H1 (cell line): ENCODE data around the gene MDFI. TPM values are rescaled to one million over a fixed set of nuclear protein-coding genes. Genes with fewer than 3 reads are reported as not detected.

Source experiments
- CTCF ChIA-PET: fragments of 300-600 bp; sonication (Branson Sonifier 250); formaldehyde crosslinking; loops from one replicate; lab custom pipeline; 2021; ENCODE audit not compliant: partially characterized antibody; lab: Charles Lee
- POLR2A ChIA-PET: fragments of 300-600 bp; sonication (Branson Sonifier 250); formaldehyde crosslinking; loops from one replicate; lab custom pipeline; 2021; ENCODE audit warnings: inconsistent platforms; ENCODE audit not compliant: partially characterized antibody; lab: Charles Lee
- DNase-seq, 2 experiments: peaks; one replicate each; pipeline versions ENCODE4 v3.0.0 to v3.0.0-alpha.2; 2010 to 2022; ENCODE audit warnings: low spot score in 2 of 2, low read depth in 1 of 2, mixed read lengths in 1 of 2
- FAIRE-seq: peaks from 2 replicates; lab custom pipeline; 2011; peaks lifted over from hg19 to GRCh38; lab: Jason Lieb, UNC
- H2AFZ ChIP-seq: 2 replicates; pipeline ENCODE4 v1.8.1; 2012; ENCODE audit warnings: low read length, inconsistent platforms
- H2AK5ac ChIP-seq: 2 replicates; pipeline ENCODE4 v1.6.1; 2013; ENCODE audit warnings: low read depth, low read length
- H2BK120ac ChIP-seq: replicated peaks from 2 replicates; pipeline ENCODE3; 2013; ENCODE audit warnings: low read depth, low read length, inconsistent platforms
- H2BK12ac ChIP-seq: 2 replicates; pipeline ENCODE4 v1.6.1; 2013; ENCODE audit warnings: low read depth, low read length
- H2BK15ac ChIP-seq: 2 replicates; pipeline ENCODE4 v1.6.1; 2013; ENCODE audit warnings: low read length
- H2BK20ac ChIP-seq: 2 replicates; pipeline ENCODE4 v1.6.1; 2013; ENCODE audit warnings: low read length
- H2BK5ac ChIP-seq: 2 replicates; pipeline ENCODE4 v1.6.1; 2013; ENCODE audit warnings: low read depth, low read length
- H3K14ac ChIP-seq: 2 replicates; pipeline ENCODE4 v1.6.1; 2013; ENCODE audit warnings: inconsistent platforms; ENCODE audit not compliant: insufficient read length
- H3K18ac ChIP-seq: 2 replicates; pipeline ENCODE4 v1.6.1; 2013; ENCODE audit warnings: low read length; ENCODE audit errors: extremely low read depth
- H3K23ac ChIP-seq: 2 replicates; pipeline ENCODE4 v1.6.1; 2013; ENCODE audit warnings: inconsistent platforms; ENCODE audit not compliant: insufficient read length
- H3K23me2 ChIP-seq: 2 replicates; pipeline ENCODE4 v1.6.1; 2013; ENCODE audit warnings: low read depth, low read length
- H3K27ac ChIP-seq: 2 replicates; pipeline ENCODE4 v1.6.1; 2011; ENCODE audit warnings: low read depth, low read length, inconsistent platforms
- H3K27me3 ChIP-seq, 4 experiments: replicated peaks in 1 of 4; 1 replicate in 1 of 4; 2 replicates in 3 of 4; pipeline versions ENCODE4 v1.6.1 to v1.8.1; 2011 to 2013; ENCODE audit warnings: low read length in 3 of 4, mild to moderate bottlenecking in 3 of 4, inconsistent platforms in 2 of 4, mixed read lengths in 2 of 4, moderate library complexity in 1 of 4; ENCODE audit not compliant: control insufficient read depth in 3 of 4, insufficient read depth in 3 of 4; ENCODE audit errors: extremely low read depth in 1 of 4
- H3K36me3 ChIP-seq, 4 experiments: 2 replicates each; pipeline versions ENCODE4 v1.6.1 to v1.8.1; 2011 to 2013; ENCODE audit warnings: mild to moderate bottlenecking in 4 of 4, low read length in 3 of 4, moderate library complexity in 2 of 4, control low read depth in 1 of 4, inconsistent platforms in 1 of 4; ENCODE audit not compliant: insufficient read depth in 4 of 4, control insufficient read depth in 2 of 4
- H3K4ac ChIP-seq: replicated peaks from 2 replicates; pipeline ENCODE3; 2013; ENCODE audit warnings: low read length, low read depth, mixed read lengths, inconsistent platforms; ENCODE audit not compliant: insufficient read length
- H3K4me1 ChIP-seq, 4 experiments: replicated peaks in 1 of 4; 1 replicate in 1 of 4; 2 replicates in 3 of 4; pipeline versions ENCODE4 v1.6.1 to v1.8.1; 2011 to 2013; ENCODE audit warnings: low read length in 3 of 4, inconsistent platforms in 2 of 4, mixed read lengths in 1 of 4; ENCODE audit not compliant: insufficient read depth in 4 of 4, control insufficient read depth in 3 of 4
- H3K4me2 ChIP-seq, 2 experiments: 2 replicates each; pipeline versions ENCODE4 v1.6.1 to v1.8.1; 2011 to 2013; ENCODE audit warnings: low read depth in 2 of 2, low read length in 2 of 2, control low read depth in 1 of 2, inconsistent platforms in 1 of 2, mild to moderate bottlenecking in 1 of 2; ENCODE audit not compliant: insufficient read depth in 1 of 2
- H3K4me3 ChIP-seq, 4 experiments: fragments of 200-600, 300-600 bp in 1 of 4; sonication (generic), shearing (Covaris generic), sonication (Bioruptor Twin) in 1 of 4; 2 replicates each; pipeline versions ENCODE4 v1.5.1 to v1.8.1; 2011 to 2016; ENCODE audit warnings: low read length in 4 of 4, low read depth in 3 of 4, control low read depth in 2 of 4, inconsistent platforms in 2 of 4, mild to moderate bottlenecking in 2 of 4, mixed read lengths in 1 of 4, moderate library complexity in 1 of 4; ENCODE audit not compliant: insufficient read depth in 2 of 4; ENCODE audit errors: extremely low read depth in 1 of 4
- H3K56ac ChIP-seq: replicated peaks from 2 replicates; pipeline ENCODE3; 2013; ENCODE audit warnings: low read depth, mild to moderate bottlenecking, mixed read lengths, low read length, inconsistent platforms; ENCODE audit not compliant: insufficient read length
- H3K79me1 ChIP-seq: 2 replicates; pipeline ENCODE4 v1.6.1; 2013; ENCODE audit warnings: low read depth, low read length, control low read depth
- H3K79me2 ChIP-seq, 2 experiments: 2 replicates each; pipeline versions ENCODE4 v1.6.1 to v1.8.1; 2012 to 2013; ENCODE audit warnings: low read length in 2 of 2, mild to moderate bottlenecking in 2 of 2, inconsistent platforms in 1 of 2; ENCODE audit not compliant: insufficient read depth in 2 of 2, control insufficient read depth in 1 of 2
- H3K9ac ChIP-seq, 4 experiments: replicated peaks in 1 of 4; 1 replicate in 1 of 4; 2 replicates in 3 of 4; pipeline versions ENCODE4 v1.6.1 to v1.8.1; 2011 to 2013; ENCODE audit warnings: low read depth in 3 of 4, low read length in 3 of 4, control low read depth in 2 of 4, mild to moderate bottlenecking in 2 of 4, moderate library complexity in 2 of 4, inconsistent platforms in 1 of 4; ENCODE audit errors: extremely low read depth in 1 of 4
- H3K9me3 ChIP-seq, 2 experiments: 2 replicates each; pipeline versions ENCODE4 v1.6.1 to v1.8.1; 2012 to 2013; ENCODE audit warnings: mild to moderate bottlenecking in 2 of 2, moderate library complexity in 2 of 2, control low read depth in 1 of 2, inconsistent platforms in 1 of 2, low read depth in 1 of 2, low read length in 1 of 2, mixed read lengths in 1 of 2; ENCODE audit not compliant: insufficient read depth in 2 of 2
- H4K20me1 ChIP-seq, 2 experiments: replicated peaks in 1 of 2; 2 replicates each; pipeline versions ENCODE3 to v1.8.1; 2011 to 2013; ENCODE audit warnings: inconsistent platforms in 2 of 2, low read length in 2 of 2, mild to moderate bottlenecking in 1 of 2; ENCODE audit not compliant: insufficient read depth in 2 of 2, control insufficient read depth in 1 of 2
- H4K5ac ChIP-seq: 2 replicates; pipeline ENCODE4 v1.6.1; 2013; ENCODE audit warnings: low read length, low read depth, mixed read lengths, inconsistent platforms; ENCODE audit not compliant: insufficient read length
- H4K8ac ChIP-seq: 2 replicates; pipeline ENCODE4 v1.8.0; 2013; ENCODE audit warnings: mild to moderate bottlenecking, moderate library complexity, low read length, inconsistent platforms; ENCODE audit not compliant: insufficient read depth; ENCODE audit errors: extremely low read depth
- H4K91ac ChIP-seq: replicated peaks from 2 replicates; pipeline ENCODE3; 2013; ENCODE audit warnings: low read length, mixed read lengths, inconsistent platforms; ENCODE audit not compliant: insufficient read length
- HDAC6 ChIP-seq: IDR thresholded peaks from one replicate; pipeline ENCODE4 v1.7.1; 2012; ENCODE audit warnings: low read depth, mild to moderate bottlenecking, inconsistent platforms, low read length, moderate library complexity
- PHF8 ChIP-seq: fragments of 200-600 bp; sonication (generic); conservative IDR thresholded peaks from 2 replicates; pipeline ENCODE4 v1.7.1; 2012; ENCODE audit warnings: low read depth, mild to moderate bottlenecking, inconsistent platforms, low read length, moderate library complexity
- SIN3A ChIP-seq, 2 experiments: IDR thresholded peaks in 1 of 2; conservative IDR thresholded peaks in 1 of 2; 2 replicates each; pipeline ENCODE4 v1.6.1; 2011 to 2012; ENCODE audit warnings: low read length in 2 of 2, improper control_type of control experiment in 1 of 2, low read depth in 1 of 2, mild to moderate bottlenecking in 1 of 2
- WGBS, 2 experiments: shearing (Covaris generic) in 1 of 2; methylation state at CpG; one replicate each; pipeline versions ENCODE4 v1.1.6 to v1.1.7; 2013 to 2015; ENCODE audit warnings: low lambda C conversion rate in 2 of 2, mixed read lengths in 2 of 2, inconsistent platforms in 1 of 2, low coverage in 1 of 2, missing lambda C conversion rate in 1 of 2; ENCODE audit not compliant: insufficient replicate concordance in 2 of 2, insufficient coverage in 1 of 2, insufficient read length in 1 of 2; ENCODE audit errors: extremely low coverage in 1 of 2, missing lambda C conversion rate in 1 of 2; 5-methylcytosine and 5-hydroxymethylcytosine counted together
- polyA plus RNA-seq, 7 experiments: library from polyadenylated mRNA; depleted of rRNA in 3 of 7; stranded (reverse) in 5 of 7; unstranded in 2 of 7; fragments of >200 nt in 5 of 7; fragments of 200-250 nt in 2 of 7; gene quantifications; 1 replicate in 5 of 7; 2 replicates in 1 of 7; 4 replicates in 1 of 7; pipeline versions ENCODE4 v1.2.1 to v1.2.3, GENCODE V29; 2011 to 2013; ENCODE audit warnings: missing spikeins in 2 of 7, mixed read lengths in 2 of 7
- total RNA-seq: library from RNA; stranded (reverse); fragmentation: NEBNext Ultra II Directional; extraction: Animal tissue kit (Norgen Biotek cat#: 25700); gene quantifications from 2 replicates; pipeline ENCODE4 v1.2.1, GENCODE V29; 2021
- TF ChIP-seq, protein P1 (sequence below): IDR thresholded peaks from 2 replicates; pipeline ENCODE4 v1.6.1; 2012; ENCODE audit warnings: inconsistent platforms

Gene MDFI
- total and polyA plus RNA-seq, 2 of the 8 experiments (the other 6 are each of a cell fraction or from before 2014, with no cell fraction given): 41.0 to 65.6 TPM

DNA sequence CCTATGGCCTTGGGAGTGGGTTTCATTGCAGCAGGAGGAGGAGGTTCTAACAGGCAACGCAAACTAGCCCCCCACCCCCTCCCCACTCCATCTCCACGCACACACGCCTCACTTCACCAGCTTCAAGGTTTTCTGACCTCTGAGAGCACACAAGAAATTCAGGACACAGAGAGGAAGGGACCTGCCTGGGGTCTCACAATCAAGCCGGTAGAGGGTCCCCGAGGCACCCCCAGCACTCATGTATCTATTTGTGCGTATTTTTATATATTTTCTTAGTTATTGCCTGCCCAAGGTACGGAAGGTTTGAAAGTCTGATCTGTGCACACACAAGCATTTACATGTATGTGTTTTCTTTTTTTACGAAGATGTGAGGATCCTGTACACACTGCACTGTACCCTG is 16.9 kb downstream of the MDFI start:
- Histone ChIP-seq H2BK15ac (peak overlapping the region; percentile 72; the same call in 1 of the 2 replicates), H2BK5ac (peak overlapping the region; percentile 80; the same call in 1 of the 2 replicates), H3K56ac (no peak overlapping the region), H3K9ac (no peak overlapping the region), H4K8ac (no peak overlapping the region; the same call in 1 of the 2 replicates), H3K27ac (no peak overlapping the region), H3K27me3 (no peaks in the 10 kb centered on the region; a peak in 1 of 7 replicates), H2AK5ac (no peak overlapping the region), H3K23me2 (0 out of 2 replicates have a peak, but pooled peaks cover 2% of the 10 kb centered on the region), H3K4me2 (no peak overlapping the region), H3K4me1 (peaks cover 0 to 11% (median 4%) of the 10 kb centered on the region in 4 experiments; a peak in 4 of 7 replicates), H2AFZ (no peak overlapping the region), H3K14ac (no peak overlapping the region), H2BK120ac (no peak overlapping the region), H4K5ac (no peak overlapping the region), H3K36me3 (no peaks in the 10 kb centered on the region; a peak in 3 of 8 replicates), H3K4me3 (no peak overlapping the region), H3K9me3 (no peaks in the 10 kb centered on the region), H2BK20ac (no peak overlapping the region), H3K4ac (no peak overlapping the region), H3K79me2 (no peaks in the 10 kb centered on the region), H4K20me1 (no peaks in the 10 kb centered on the region), H3K23ac (no peak overlapping the region), H4K91ac (no peak overlapping the region), H3K79me1 (no peaks in the 10 kb centered on the region), H2BK12ac (no peak overlapping the region), H3K18ac (0 out of 2 replicates have a peak overlapping the region, but pooled peaks have one; percentile 38)
- no peak for TF ChIP-seq HDAC6
- no peak for TF ChIP-seq SIN3A (conservative IDR thresholded peaks at IDR 0.05 in 1 of 2, IDR thresholded peaks at IDR 0.05 in 1 of 2; ENCODE audit: low read depth in 1 of 2, low read length in 2 of 2)
- TF ChIP-seq, protein P1, sequence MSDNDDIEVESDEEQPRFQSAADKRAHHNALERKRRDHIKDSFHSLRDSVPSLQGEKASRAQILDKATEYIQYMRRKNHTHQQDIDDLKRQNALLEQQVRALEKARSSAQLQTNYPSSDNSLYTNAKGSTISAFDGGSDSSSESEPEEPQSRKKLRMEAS: no peak
- no peak for TF ChIP-seq PHF8
- ChIA-PET POLR2A (interaction anchor here (0.9 kb wide), 1 partner anchor 53 kb away, joined by 3 read pairs; no protein-coding TSS in a partner anchor), CTCF (interaction anchor here (0.6 to 4.6 kb wide), 9 partner anchors 18 to 287 kb away, joined by 3 to 37 read pairs (median 4); no protein-coding TSS in a partner anchor)
- no peak for FAIRE-seq
- DNase-seq: no peak
- 91% methylated on average over 8 of the region's 8 CpGs; no CpG with 5 or more reads in 1 of the 2 experiments for WGBS, 2 experiments
